Tibial nerve (tissue), 4 donors: ENCODE measurements around the gene HNRNPAB.

Experiments used
- CTCF ChIP-seq, 5 experiments: fragments of 200-600 bp in 3 of 5; fragments of 450-650 bp in 2 of 5; sonication (generic) in 3 of 5; IDR thresholded peaks; one replicate each; pipeline ENCODE4 v1.5.1; 2016 to 2019; ENCODE audit warnings: antibody characterized with exemption in 5 of 5, mild to moderate bottlenecking in 3 of 5, moderate library complexity in 2 of 5
- EP300 ChIP-seq, 2 donors: sonication (generic); formaldehyde crosslinking; IDR thresholded peaks; one replicate each; pipeline ENCODE4 v1.6.1; 2017; ENCODE audit warnings: antibody characterized with exemption in 2 of 2, mild to moderate bottlenecking in 1 of 2
- POLR2A ChIP-seq, 2 donors: fragments of 450-650 bp; IDR thresholded peaks; one replicate each; pipeline ENCODE4 v1.6.1; 2017; ENCODE audit warnings: antibody characterized with exemption in 2 of 2, mild to moderate bottlenecking in 2 of 2, moderate library complexity in 2 of 2

- TF ChIP-seq CTCF (IDR thresholded peaks at IDR 0.05) (no peak), POLR2A (IDR thresholded peaks at IDR 0.05) (no peak), EP300 (IDR thresholded peaks at IDR 0.05) (no peak)
Measured at GRCh38 chr5:178205749-178206047, 1.4 kb downstream of the HNRNPAB start.
